ENCODE data around the gene C4orf50.

GRCh38 chr4:5956285-5957021 lies 61.8 kb downstream of the C4orf50 start:
- TF ChIP-seq EZH2 (IDR thresholded peaks at IDR 0.05; ENCODE audit: insufficient read depth, poor library complexity, severe bottlenecking) = no peak
- TF ChIP-seq EZH2phosphoT487 (IDR thresholded peaks at IDR 0.05; ENCODE audit: insufficient read depth, low read depth) = no peak

Data from GM23248 (cell line).